Measurements from ENCODE around the gene UGT2A2. TPM values are rescaled to one million over a fixed set of nuclear protein-coding genes. Genes with fewer than 3 reads are reported as not detected.

UGT2A2 gene
- total RNA-seq, 1 donor from 2014 or later, result not detected

GRCh38 chr4:69642961-69643360 is 3.5 kb upstream of the UGT2A2 start:
- Mint-ChIP-seq H3K27me3 (no peaks in the 10 kb centered on the region), H3K27ac (no peak overlapping the region), H3K9me3 (no peaks in the 10 kb centered on the region), H3K4me3 (no peak overlapping the region), H3K36me3 (ENCODE audit: low read depth) (no peaks in the 10 kb centered on the region), H3K4me1 (no peaks in the 10 kb centered on the region)
- DNase-seq, result no peak
- TF ChIP-seq CTCF (IDR thresholded peaks at IDR 0.05), result no peak
- intact Hi-C loops (cut with micrococcal nuclease), result no loop called here
- POLR2A ChIA-PET, result no interaction called here
- ATAC-seq (ENCODE audit: low read depth), result no peak
- CTCF ChIA-PET, result no interaction called here

GRCh38 chr4:69640289-69640688 is 847 bp upstream of the UGT2A2 start:
- intact Hi-C loops (cut with micrococcal nuclease), result no loop called here
- no peaks in the 10 kb centered on the region for H3K27me3 Mint-ChIP-seq

GRCh38 chr4:69617083-69617694 is 22.3 kb downstream of the UGT2A2 start:
- H3K4me3 Mint-ChIP-seq, result no peak overlapping the region
- no peak overlapping the region for H3K27ac Mint-ChIP-seq
- intact Hi-C loops (cut with micrococcal nuclease), result no loop called here
- ChIA-PET POLR2A (no interaction called here), CTCF (no interaction called here)
- no peak for DNase-seq
- H3K9me3 Mint-ChIP-seq, result peaks cover 9% of the 10 kb centered on the region
- H3K27me3 Mint-ChIP-seq, result no peaks in the 10 kb centered on the region
- no peaks in the 10 kb centered on the region for H3K4me1 Mint-ChIP-seq
- ATAC-seq (ENCODE audit: low read depth), result no peak
- H3K36me3 Mint-ChIP-seq (ENCODE audit: low read depth), result no peaks in the 10 kb centered on the region
- no peak for TF ChIP-seq CTCF (IDR thresholded peaks at IDR 0.05)

More at GRCh38 chr4:69640289-69640688, 847 bp upstream of the UGT2A2 start:
- Mint-ChIP-seq H3K36me3 (ENCODE audit: low read depth) (no peaks in the 10 kb centered on the region), H3K4me3 (no peak overlapping the region), H3K9me3 (no peaks in the 10 kb centered on the region), H3K27ac (no peak overlapping the region), H3K4me1 (no peaks in the 10 kb centered on the region)
- no peak for DNase-seq
- no peak for TF ChIP-seq CTCF (IDR thresholded peaks at IDR 0.05)
- ChIA-PET POLR2A (no interaction called here), CTCF (no interaction called here)
- ATAC-seq (ENCODE audit: low read depth), result no peak

GRCh38 chr4:69610484-69610883 is 29.0 kb downstream of the UGT2A2 start:
- TF ChIP-seq CTCF (IDR thresholded peaks at IDR 0.05), result no peak
- no peaks in the 10 kb centered on the region for H3K4me1 Mint-ChIP-seq
- peaks cover 5% of the 10 kb centered on the region for H3K9me3 Mint-ChIP-seq
- no peak for DNase-seq
- no peak for ATAC-seq (ENCODE audit: low read depth)
- H3K27ac Mint-ChIP-seq, result no peak overlapping the region
- H3K27me3 Mint-ChIP-seq, result no peaks in the 10 kb centered on the region
- ChIA-PET POLR2A (no interaction called here), CTCF (no interaction called here)
- H3K4me3 Mint-ChIP-seq, result no peak overlapping the region
- intact Hi-C loops (cut with micrococcal nuclease), result no loop called here
- H3K36me3 Mint-ChIP-seq (ENCODE audit: low read depth), result no peaks in the 10 kb centered on the region

GRCh38 chr4:69601065-69601464 is 38.4 kb downstream of the UGT2A2 start:
- no peak for ATAC-seq (ENCODE audit: low read depth)
- no peak for DNase-seq
- Mint-ChIP-seq H3K27ac (no peak overlapping the region), H3K36me3 (ENCODE audit: low read depth) (no peaks in the 10 kb centered on the region), H3K27me3 (no peaks in the 10 kb centered on the region), H3K4me3 (no peak overlapping the region), H3K9me3 (peaks cover 3% of the 10 kb centered on the region), H3K4me1 (no peaks in the 10 kb centered on the region)
- ChIA-PET POLR2A (no interaction called here), CTCF (no interaction called here)
- no peak for TF ChIP-seq CTCF (IDR thresholded peaks at IDR 0.05)
- intact Hi-C loops (cut with micrococcal nuclease), result no loop called here
